Measurements from ENCODE around the gene CACNA1D. TPM values are rescaled to one million over a fixed set of nuclear protein-coding genes. Genes with fewer than 3 reads are reported as not detected.

CACNA1D gene
- total RNA-seq, 1 experiment from 2014 or later, result not detected

DNA sequence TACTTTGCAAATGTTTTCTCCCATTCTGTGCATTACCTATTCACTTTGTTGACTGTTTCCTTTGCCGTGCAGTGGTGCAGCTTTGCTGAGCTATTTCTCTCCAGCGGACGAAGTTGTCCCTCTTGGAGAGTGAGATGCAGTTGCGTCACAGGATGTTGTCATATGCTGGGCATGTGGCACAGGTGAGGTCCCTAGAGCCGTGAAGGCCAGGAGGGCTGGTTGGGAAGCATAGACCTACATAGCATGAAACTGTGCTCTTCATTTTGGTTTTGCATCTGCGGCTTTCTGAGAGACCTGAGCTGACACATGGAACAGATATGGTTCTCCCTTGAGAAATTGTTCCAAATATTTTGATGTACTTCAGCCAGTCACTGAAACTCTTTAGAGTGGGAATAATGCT lies 108.5 kb downstream of the CACNA1D start:
- Histone ChIP-seq H3K9me3 (ENCODE audit: low read length) (peaks cover 8% of the 10 kb centered on the region), H3K27me3 (ENCODE audit: low read length) (no peaks in the 10 kb centered on the region), H3K27ac (ENCODE audit: low read length) (no peak overlapping the region), H3K9ac (ENCODE audit: low read length) (no peak overlapping the region), H4K20me1 (ENCODE audit: insufficient read depth, low read depth, low read length) (no peaks in the 10 kb centered on the region), H3K4me2 (ENCODE audit: low read depth, low read length, poor library complexity, severe bottlenecking) (no peak overlapping the region), H3K4me1 (ENCODE audit: low read length) (no peaks in the 10 kb centered on the region), H3K79me2 (ENCODE audit: low read length) (no peaks in the 10 kb centered on the region), H3K36me3 (ENCODE audit: insufficient read depth, low read length) (no peaks in the 10 kb centered on the region), H3K9me2 (replicated peaks; ENCODE audit: insufficient read depth, low read length) (no peaks in the 10 kb centered on the region), H2AFZ (ENCODE audit: low read length) (no peak overlapping the region), H3K4me3 (ENCODE audit: low read length) (no peak overlapping the region)
- no peak for DNase-seq

DNA sequence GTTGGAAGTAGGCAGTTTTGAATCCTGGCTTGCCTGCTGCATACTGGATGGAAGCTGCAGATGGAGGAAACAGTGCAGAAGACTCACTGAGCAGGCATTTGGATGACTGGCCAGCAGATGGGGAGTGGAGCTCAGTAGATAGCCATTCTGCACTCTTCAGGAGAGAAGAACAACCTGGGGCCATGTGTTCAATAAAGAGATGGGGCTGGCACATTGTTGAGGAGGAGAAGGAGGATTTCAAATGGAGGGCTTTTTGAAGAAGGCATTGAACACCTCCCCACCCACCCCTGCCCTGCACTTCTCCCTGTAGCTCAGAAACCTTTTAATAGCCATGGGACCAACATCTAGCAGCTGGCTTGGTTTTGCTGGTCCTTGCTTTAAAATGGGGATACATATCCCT lies 109.8 kb downstream of the CACNA1D start:
- no peak for DNase-seq
- Histone ChIP-seq H3K4me1 (ENCODE audit: low read length) (no peaks in the 10 kb centered on the region), H3K27me3 (ENCODE audit: low read length) (no peaks in the 10 kb centered on the region), H4K20me1 (ENCODE audit: insufficient read depth, low read depth, low read length) (no peaks in the 10 kb centered on the region), H3K9me2 (replicated peaks; ENCODE audit: insufficient read depth, low read length) (no peaks in the 10 kb centered on the region), H3K9ac (ENCODE audit: low read length) (no peak overlapping the region), H3K27ac (ENCODE audit: low read length) (no peak overlapping the region), H3K79me2 (ENCODE audit: low read length) (no peaks in the 10 kb centered on the region), H2AFZ (ENCODE audit: low read length) (no peak overlapping the region), H3K36me3 (ENCODE audit: insufficient read depth, low read length) (no peaks in the 10 kb centered on the region), H3K9me3 (ENCODE audit: low read length) (peaks cover 8% of the 10 kb centered on the region), H3K4me3 (ENCODE audit: low read length) (no peak overlapping the region), H3K4me2 (ENCODE audit: low read depth, low read length, poor library complexity, severe bottlenecking) (no peak overlapping the region)

DNA sequence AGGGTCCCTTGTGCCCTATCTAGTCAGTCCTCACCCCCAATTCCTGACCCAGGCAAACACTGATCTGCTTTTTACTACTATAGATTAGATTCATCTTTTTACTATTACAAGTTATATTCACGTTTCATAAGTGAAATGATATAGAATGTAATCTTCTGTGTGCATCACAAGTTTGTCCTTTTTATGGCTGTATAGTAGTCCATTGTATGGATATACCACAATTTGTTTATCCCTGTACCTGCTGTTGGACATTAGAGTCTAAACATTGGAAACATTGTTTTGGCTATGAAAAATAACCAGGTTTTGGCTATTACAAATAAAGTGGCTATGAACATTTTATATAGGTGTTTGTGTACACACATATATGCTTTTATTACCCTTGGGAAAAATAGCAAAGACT lies 112.4 kb downstream of the CACNA1D start:
- H4K20me1 ChIP-seq (ENCODE audit: insufficient read depth, low read depth, low read length), result no peaks in the 10 kb centered on the region
- H3K9me2 ChIP-seq (replicated peaks; ENCODE audit: insufficient read depth, low read length), result no peaks in the 10 kb centered on the region
- no peaks in the 10 kb centered on the region for H3K4me1 ChIP-seq (ENCODE audit: low read length)
- no peaks in the 10 kb centered on the region for H3K27me3 ChIP-seq (ENCODE audit: low read length)
- no peaks in the 10 kb centered on the region for H3K36me3 ChIP-seq (ENCODE audit: insufficient read depth, low read length)
- no peak overlapping the region for H3K4me2 ChIP-seq (ENCODE audit: low read depth, low read length, poor library complexity, severe bottlenecking)
- H3K79me2 ChIP-seq (ENCODE audit: low read length), result no peaks in the 10 kb centered on the region
- no peak overlapping the region for H3K9ac ChIP-seq (ENCODE audit: low read length)
- H3K9me3 ChIP-seq (ENCODE audit: low read length), result peaks cover 8% of the 10 kb centered on the region
- H2AFZ ChIP-seq (ENCODE audit: low read length), result no peak overlapping the region
- H3K4me3 ChIP-seq (ENCODE audit: low read length), result no peak overlapping the region
- H3K27ac ChIP-seq (ENCODE audit: low read length), result no peak overlapping the region
- DNase-seq, result no peak

DNA sequence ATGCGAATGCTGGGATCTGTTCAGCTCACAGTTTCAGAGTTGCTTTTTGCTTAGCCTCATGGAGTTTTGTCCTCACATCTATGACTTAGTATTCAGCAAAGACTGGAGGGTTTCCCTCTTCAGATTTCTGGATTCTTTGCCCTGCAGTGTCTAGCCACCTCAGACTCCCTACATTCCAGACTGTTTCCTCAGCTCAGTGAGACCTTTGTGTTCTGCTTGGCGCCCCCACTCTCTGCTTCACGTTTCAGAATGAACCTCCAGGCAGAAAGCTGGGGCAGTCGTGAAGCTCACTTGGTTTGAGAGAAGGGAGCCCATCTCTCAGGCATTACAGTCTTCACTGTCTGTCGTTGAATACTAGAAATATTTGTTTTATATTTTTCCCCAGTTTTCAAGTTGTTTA lies 118.1 kb downstream of the CACNA1D start:
- H2AFZ ChIP-seq (ENCODE audit: low read length), result peak overlapping the region; percentile 96
- no peaks in the 10 kb centered on the region for H3K79me2 ChIP-seq (ENCODE audit: low read length)
- H3K9ac ChIP-seq (ENCODE audit: low read length), result peak overlapping the region; percentile 43
- peak overlapping the region; percentile 39 for H3K4me3 ChIP-seq (ENCODE audit: low read length)
- peak overlapping the region; percentile 70 for H3K4me2 ChIP-seq (ENCODE audit: low read depth, low read length, poor library complexity, severe bottlenecking)
- H3K4me1 ChIP-seq (ENCODE audit: low read length), result peaks cover 34% of the 10 kb centered on the region
- no peaks in the 10 kb centered on the region for H3K36me3 ChIP-seq (ENCODE audit: insufficient read depth, low read length)
- no peaks in the 10 kb centered on the region for H3K27me3 ChIP-seq (ENCODE audit: low read length)
- H3K27ac ChIP-seq (ENCODE audit: low read length), result peak overlapping the region; percentile 49
- no peaks in the 10 kb centered on the region for H3K9me3 ChIP-seq (ENCODE audit: low read length)
- H4K20me1 ChIP-seq (ENCODE audit: insufficient read depth, low read depth, low read length), result no peaks in the 10 kb centered on the region
- no peaks in the 10 kb centered on the region for H3K9me2 ChIP-seq (replicated peaks; ENCODE audit: insufficient read depth, low read length)
- no peak for DNase-seq

DNA sequence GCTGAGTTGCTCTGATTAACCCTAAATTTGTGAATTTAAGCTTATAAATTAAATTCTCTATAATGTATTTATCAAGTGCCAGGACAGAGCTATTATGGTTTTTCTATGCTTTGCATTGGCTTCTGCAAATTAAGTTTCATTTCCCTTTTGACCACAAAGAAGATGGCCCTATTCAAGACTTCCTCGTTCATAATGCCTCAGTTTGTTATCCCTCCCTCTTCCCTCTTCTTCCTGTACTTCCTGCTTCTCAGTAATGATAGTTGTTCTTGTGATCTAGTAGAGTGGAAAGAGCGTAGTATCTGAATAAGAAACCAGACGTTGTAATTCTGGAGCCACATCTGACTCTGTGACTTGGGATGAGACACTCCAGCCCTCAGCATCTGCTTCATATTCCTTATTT lies 118.7 kb downstream of the CACNA1D start:
- Histone ChIP-seq H3K27ac (ENCODE audit: low read length) (peak overlapping the region; percentile 49), H3K36me3 (ENCODE audit: insufficient read depth, low read length) (no peaks in the 10 kb centered on the region), H2AFZ (ENCODE audit: low read length) (peak overlapping the region; percentile 96; the same call in 1 of the 2 replicates), H3K27me3 (ENCODE audit: low read length) (no peaks in the 10 kb centered on the region), H3K9ac (ENCODE audit: low read length) (peak overlapping the region; percentile 43; the same call in 1 of the 2 replicates), H3K4me3 (ENCODE audit: low read length) (peak overlapping the region; percentile 39), H3K79me2 (ENCODE audit: low read length) (no peaks in the 10 kb centered on the region), H3K4me1 (ENCODE audit: low read length) (peaks cover 34% of the 10 kb centered on the region), H3K9me2 (replicated peaks; ENCODE audit: insufficient read depth, low read length) (no peaks in the 10 kb centered on the region), H4K20me1 (ENCODE audit: insufficient read depth, low read depth, low read length) (no peaks in the 10 kb centered on the region), H3K4me2 (ENCODE audit: low read depth, low read length, poor library complexity, severe bottlenecking) (peak overlapping the region; percentile 70), H3K9me3 (ENCODE audit: low read length) (no peaks in the 10 kb centered on the region)
- DNase-seq, result peak; percentile 75

DNA sequence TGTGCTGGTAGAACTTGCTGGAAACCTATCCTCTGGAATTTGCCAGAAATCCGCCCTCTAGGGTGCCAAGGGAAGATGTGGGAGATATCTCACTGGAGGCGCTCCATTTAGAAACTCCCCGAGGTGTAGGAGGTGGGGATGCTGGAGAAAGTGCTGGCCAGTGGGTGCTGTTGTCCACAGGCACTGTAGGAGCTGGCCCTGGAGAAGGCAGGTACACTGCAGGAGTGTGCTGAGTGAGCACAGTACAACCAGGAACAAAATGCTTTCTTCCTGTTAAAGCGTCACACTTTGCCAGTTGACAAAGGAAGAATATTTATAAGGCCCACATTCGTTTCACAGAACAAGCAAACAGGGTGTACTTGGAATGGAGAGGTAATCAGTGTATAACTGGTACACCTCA lies 119.9 kb downstream of the CACNA1D start:
- no peak for DNase-seq
- H2AFZ ChIP-seq (ENCODE audit: low read length), result no peak overlapping the region
- H3K9ac ChIP-seq (ENCODE audit: low read length), result no peak overlapping the region
- H3K27me3 ChIP-seq (ENCODE audit: low read length), result no peaks in the 10 kb centered on the region
- H3K4me1 ChIP-seq (ENCODE audit: low read length), result peaks cover 34% of the 10 kb centered on the region
- no peak overlapping the region for H3K27ac ChIP-seq (ENCODE audit: low read length)
- peak overlapping the region; percentile 18 for H3K4me2 ChIP-seq (ENCODE audit: low read depth, low read length, poor library complexity, severe bottlenecking)
- no peaks in the 10 kb centered on the region for H4K20me1 ChIP-seq (ENCODE audit: insufficient read depth, low read depth, low read length)
- no peaks in the 10 kb centered on the region for H3K9me2 ChIP-seq (replicated peaks; ENCODE audit: insufficient read depth, low read length)
- H3K36me3 ChIP-seq (ENCODE audit: insufficient read depth, low read length), result no peaks in the 10 kb centered on the region
- H3K79me2 ChIP-seq (ENCODE audit: low read length), result no peaks in the 10 kb centered on the region
- no peak overlapping the region for H3K4me3 ChIP-seq (ENCODE audit: low read length)
- no peaks in the 10 kb centered on the region for H3K9me3 ChIP-seq (ENCODE audit: low read length)

DNA sequence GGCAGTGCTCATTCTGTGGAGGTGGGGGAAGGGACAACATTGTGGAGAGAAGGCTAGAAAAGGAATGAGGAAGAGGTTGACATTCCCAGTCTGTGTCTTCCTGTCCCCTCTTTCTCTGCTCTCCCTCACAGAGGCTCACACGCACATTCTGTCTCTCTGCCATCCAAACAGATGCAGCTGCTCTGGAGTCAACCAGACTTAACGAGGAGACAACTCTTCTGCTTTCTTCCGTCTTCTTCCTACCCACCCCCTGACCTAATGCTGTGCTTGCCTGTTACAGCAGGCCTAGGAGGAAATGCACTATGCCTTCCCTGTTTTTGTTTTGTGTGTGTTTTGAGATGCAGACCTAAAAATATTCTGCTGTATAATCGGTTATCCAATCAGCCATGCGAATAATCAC lies 121.9 kb downstream of the CACNA1D start:
- no peaks in the 10 kb centered on the region for H3K9me2 ChIP-seq (replicated peaks; ENCODE audit: insufficient read depth, low read length)
- no peak overlapping the region for H3K4me3 ChIP-seq (ENCODE audit: low read length)
- H3K79me2 ChIP-seq (ENCODE audit: low read length), result no peaks in the 10 kb centered on the region
- no peak overlapping the region for H3K9ac ChIP-seq (ENCODE audit: low read length)
- no peaks in the 10 kb centered on the region for H3K9me3 ChIP-seq (ENCODE audit: low read length)
- no peak overlapping the region for H3K4me2 ChIP-seq (ENCODE audit: low read depth, low read length, poor library complexity, severe bottlenecking)
- H4K20me1 ChIP-seq (ENCODE audit: insufficient read depth, low read depth, low read length), result no peaks in the 10 kb centered on the region
- no peaks in the 10 kb centered on the region for H3K36me3 ChIP-seq (ENCODE audit: insufficient read depth, low read length)
- H3K4me1 ChIP-seq (ENCODE audit: low read length), result peaks cover 41% of the 10 kb centered on the region
- no peak overlapping the region for H2AFZ ChIP-seq (ENCODE audit: low read length)
- no peak for DNase-seq
- H3K27ac ChIP-seq (ENCODE audit: low read length), result no peak overlapping the region
- no peaks in the 10 kb centered on the region for H3K27me3 ChIP-seq (ENCODE audit: low read length)

DNA sequence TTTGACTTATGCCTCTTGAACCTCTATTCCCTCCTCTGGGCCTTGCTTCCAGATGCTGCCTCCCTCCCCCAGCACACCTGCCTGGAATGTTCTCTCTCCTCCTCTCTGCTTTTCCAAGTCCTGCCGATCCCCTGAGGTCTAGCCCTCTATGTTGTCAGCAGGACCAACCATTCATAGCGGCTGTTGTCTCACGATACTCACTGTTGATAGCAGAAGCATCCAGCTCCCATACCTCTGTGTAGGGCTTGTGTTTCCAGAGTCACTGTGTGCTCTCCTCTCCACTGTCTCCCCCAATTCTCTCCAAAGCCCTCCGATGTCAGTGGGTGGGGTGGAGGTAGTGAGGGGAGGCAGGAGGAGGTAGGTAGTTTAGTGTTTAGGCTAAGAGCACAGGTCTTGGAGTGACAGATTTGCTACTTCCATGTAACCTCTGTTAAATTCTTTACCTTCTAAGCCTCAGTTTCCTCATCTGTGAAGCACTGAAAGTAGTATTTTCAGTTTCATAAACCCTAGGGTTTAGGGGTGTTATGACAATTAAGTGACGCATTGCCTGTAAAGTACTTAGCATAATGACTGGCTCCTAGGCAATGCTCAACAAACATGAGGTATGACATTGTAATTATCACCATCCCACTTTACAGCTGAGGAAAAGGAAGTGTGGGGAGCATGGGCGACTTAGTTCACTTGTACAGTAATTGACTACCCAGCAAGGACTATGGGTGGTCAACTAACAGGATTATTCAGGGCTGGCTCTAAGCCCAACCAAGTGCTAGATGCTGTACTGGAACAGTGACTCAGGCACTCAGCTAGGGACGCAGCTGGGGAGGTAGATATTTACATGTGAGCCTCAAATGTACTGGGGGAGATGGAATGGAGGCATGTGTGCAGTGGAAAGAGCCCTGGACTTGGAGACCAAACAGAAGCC lies 122.8 kb downstream of the CACNA1D start:
- no peaks in the 10 kb centered on the region for H3K9me2 ChIP-seq (replicated peaks; ENCODE audit: insufficient read depth, low read length)
- no peak overlapping the region for H3K4me3 ChIP-seq (ENCODE audit: low read length)
- H2AFZ ChIP-seq (ENCODE audit: low read length), result no peak overlapping the region
- no peaks in the 10 kb centered on the region for H3K9me3 ChIP-seq (ENCODE audit: low read length)
- H3K79me2 ChIP-seq (ENCODE audit: low read length), result no peaks in the 10 kb centered on the region
- H3K4me1 ChIP-seq (ENCODE audit: low read length), result peaks cover 38% of the 10 kb centered on the region
- H3K4me2 ChIP-seq (ENCODE audit: low read depth, low read length, poor library complexity, severe bottlenecking), result no peak overlapping the region
- no peaks in the 10 kb centered on the region for H4K20me1 ChIP-seq (ENCODE audit: insufficient read depth, low read depth, low read length)
- H3K27ac ChIP-seq (ENCODE audit: low read length), result no peak overlapping the region
- H3K36me3 ChIP-seq (ENCODE audit: insufficient read depth, low read length), result no peaks in the 10 kb centered on the region
- H3K27me3 ChIP-seq (ENCODE audit: low read length), result no peaks in the 10 kb centered on the region
- no peak for DNase-seq
- no peak overlapping the region for H3K9ac ChIP-seq (ENCODE audit: low read length)

Data from Karpas-422 (cell line).